GM18868 (cell line): Measurements from ENCODE around the gene PIP5K1C.

Experiments used
- ATAC-seq: cut with Tn5 transposase; IDR thresholded peaks from one replicate; pipeline ENCODE4 v1.9.1; 2021; ENCODE audit warnings: mild to moderate bottlenecking, moderate library complexity; ENCODE audit not compliant: unreplicated experiment

The PIP5K1C gene

DNA sequence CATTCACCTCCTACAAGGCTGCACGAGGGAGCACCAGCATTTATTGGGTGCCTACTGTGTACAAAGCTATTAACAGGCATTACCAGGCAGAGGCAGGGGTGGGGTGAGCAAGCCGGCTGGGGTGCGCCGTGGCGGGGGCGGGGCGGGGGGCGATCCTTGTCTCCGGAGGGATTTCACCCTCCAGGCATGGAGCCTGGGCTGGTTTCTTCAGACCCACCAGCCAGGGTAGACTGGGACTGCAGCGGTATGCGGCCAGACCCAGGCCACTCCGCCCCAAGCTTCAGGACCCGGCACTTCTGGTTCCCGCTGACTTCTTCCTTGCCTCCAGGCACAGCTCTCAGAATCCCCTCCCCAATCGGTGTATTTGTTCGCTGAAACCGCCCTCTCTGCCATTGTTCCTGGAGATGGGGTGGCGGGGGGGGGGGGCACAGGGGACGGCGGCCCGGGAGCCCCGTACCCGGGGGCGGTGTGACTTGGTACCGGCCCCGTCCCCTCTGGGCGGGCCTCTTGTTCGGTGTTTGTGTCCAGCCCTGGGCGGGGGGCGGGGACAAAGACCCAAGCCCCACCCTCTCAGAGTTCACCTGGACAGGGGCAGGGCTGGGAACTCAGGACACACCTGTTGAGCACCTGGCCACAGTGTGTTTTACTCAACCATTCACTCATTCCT, 22.3 kb upstream of the PIP5K1C start:
- no peak for ATAC-seq

DNA sequence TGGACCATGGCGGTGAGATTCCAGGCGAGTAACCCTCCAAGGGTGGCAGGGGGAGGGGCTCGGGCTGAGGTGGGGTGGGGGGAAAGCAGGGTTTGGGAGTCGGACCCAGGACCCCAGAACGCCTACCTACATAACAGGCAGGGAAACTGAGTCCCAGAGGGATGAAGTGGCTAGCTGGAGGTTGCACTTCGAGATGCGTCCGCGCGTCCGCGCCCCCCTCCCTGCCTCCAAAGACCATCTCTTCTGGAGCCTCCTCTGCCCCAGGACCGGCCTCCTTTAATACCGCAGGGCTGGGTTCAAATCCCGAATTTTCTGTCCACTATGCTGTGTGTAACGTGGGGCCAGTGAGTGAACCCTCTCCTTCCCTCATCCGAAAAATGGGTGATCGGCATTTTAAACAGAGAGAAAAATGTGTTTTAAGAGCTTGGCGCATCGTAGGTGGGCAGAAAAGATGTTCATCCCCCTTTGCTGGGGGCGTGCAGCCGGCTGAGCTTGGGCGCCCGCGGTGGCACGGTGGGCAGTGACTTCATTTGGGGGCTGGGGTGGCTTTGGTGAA, 21.7 kb upstream of the PIP5K1C start:
- ATAC-seq = no peak

DNA sequence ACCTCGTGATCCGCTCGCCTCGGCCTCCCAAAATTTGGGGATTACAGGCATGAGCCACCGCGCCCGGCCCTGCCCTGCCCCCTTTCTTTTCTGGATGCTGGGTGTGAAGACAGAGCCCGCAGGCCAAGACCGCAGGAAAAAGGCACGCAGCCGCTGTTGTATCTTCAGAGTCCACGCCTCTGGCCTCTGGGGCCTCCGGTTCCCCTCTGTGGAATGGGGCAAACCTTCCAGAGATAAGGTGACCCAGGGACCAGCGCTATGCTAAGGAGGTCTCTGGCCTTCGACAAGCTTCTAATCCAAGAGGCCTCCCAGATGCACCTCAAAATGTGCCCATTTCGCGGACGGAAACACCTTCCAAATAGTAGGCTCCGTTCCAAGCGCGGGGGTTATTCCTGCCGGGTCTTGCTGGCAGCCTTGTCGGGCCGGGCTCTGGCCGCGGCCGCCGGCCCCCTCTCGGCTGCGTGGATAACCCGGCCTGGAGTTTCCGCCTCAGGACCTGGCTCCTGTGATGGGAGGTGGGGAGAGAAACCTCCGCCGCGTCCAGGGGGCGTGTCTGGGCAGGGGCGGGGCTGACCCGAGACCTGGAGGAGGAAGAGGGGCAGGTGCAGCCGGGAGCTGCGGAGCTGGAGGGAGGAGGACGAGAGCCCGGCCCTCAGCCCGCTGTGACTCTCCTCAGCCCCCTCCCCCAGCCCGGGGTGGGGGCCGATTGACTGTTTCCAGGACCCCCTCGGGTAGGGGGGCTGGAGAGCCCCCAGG, 21.0 kb upstream of the PIP5K1C start:
- no peak for ATAC-seq

DNA sequence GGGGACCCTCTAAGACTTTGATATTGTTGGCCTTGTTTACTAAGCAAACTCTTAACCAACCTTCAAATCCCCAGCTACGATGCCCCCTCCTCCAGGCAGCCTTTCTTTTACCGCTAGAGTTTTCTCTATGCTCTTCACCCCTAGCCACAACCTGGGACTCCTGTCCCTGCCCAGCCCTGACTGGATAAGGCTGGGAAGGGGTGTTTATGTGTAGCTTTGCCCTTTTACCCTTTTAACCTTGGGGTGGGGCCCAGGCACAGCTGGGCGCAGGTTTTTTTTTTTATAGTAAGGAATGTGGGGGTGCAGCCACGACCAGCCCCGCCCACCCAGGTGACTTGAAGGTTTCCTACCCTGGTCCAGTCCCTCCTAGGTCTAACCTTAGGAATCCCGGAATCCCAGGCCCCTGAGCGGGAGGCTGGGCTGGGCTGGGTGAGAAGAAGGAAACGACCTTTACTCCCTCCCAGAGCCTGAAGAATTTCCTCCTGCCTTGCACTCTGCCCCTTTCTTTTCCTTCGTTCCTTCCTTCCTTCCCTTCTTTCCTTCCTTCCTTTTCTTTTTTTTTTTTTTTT, 20.2 kb upstream of the PIP5K1C start:
- ATAC-seq = no peak

DNA sequence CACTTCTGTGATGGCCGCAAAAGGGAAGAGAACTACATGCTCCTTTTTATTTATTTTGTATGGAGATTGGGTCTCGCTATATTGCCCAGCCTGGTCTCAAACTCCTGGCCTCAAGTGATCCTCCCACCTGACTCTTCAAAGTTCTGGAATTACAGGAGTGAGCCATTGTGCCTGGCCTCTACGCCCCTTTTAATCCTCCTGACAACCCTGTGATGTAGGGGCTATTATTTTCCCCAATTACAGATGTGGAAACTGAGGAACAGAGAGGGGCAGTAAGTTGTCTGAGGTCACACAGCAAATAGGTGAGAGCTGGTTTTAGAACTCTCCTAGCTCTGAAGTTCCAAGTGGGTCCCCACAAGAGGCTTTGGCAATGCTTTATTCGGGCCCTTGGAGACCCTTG, 19.6 kb upstream of the PIP5K1C start:
- ATAC-seq = no peak

DNA sequence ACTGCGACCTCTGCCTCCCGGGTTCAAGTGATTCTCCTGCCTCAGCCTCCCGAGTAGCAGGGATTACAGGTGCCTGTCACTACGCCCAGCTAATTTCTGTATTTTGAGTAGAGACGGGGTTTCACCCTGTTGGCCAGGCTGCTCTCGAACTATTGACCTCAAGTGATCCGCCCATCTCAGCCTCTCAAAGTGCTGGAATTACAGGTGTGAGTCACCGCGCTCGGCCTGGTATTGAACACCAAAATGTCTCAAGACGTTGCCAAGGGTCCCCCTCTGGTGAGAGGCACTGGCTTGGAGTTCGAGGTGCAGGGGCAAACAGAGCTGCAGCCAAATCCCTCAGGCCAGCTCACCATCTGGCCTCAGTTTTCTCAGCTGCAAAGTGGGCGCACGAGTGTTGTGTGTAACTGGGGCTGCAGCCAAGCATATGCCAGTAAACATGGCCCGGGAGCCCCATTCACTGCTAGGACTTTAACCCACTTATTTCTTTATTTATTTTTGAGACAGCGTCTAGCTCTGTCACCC, 15.9 kb upstream of the PIP5K1C start:
- ATAC-seq = no peak

DNA sequence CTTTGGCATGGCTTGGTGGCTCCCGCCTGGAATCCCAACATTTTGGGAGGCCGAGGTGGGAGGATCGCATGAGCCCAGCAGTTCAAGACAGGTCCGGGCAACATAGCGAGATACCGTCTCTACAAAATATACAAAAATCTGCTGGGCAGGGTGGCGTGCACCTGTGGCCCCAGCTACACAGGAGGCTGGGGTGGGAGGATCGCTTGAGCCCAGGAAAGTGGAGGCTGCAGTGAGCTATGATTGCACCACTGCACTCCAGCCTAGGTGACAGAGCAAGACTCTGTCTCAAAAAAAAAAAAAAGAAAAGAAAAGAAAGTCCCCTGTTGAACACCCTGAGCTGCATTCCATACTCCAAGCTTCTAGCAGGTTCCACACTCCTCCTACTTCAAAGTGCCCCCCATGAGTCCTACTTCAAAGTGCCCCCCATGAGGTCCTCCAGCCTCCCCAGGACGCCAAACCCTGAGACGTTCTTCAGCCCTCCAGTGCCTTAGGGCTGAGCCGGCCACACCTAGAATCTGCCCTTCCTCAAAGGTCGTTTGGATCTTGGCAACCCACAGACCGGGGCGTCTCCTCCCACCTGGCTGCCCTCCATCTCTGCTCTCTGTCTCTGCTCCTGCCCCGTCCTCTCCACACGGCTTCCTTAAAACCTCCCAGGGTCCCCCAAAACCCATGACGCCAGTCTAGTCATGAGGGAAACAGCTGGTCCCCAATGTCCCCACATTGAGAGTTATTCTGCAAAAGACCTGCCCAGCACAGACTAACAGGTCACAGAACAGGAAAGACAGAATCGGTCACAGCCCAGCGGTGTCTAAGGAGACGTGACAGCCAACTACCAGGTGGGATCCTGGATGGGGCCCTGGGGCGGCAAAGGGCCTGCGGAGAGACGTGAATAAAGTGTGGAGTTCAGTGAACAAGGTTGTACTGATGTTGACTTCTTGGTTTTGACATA, 12.7 kb upstream of the PIP5K1C start:
- no peak for ATAC-seq

DNA sequence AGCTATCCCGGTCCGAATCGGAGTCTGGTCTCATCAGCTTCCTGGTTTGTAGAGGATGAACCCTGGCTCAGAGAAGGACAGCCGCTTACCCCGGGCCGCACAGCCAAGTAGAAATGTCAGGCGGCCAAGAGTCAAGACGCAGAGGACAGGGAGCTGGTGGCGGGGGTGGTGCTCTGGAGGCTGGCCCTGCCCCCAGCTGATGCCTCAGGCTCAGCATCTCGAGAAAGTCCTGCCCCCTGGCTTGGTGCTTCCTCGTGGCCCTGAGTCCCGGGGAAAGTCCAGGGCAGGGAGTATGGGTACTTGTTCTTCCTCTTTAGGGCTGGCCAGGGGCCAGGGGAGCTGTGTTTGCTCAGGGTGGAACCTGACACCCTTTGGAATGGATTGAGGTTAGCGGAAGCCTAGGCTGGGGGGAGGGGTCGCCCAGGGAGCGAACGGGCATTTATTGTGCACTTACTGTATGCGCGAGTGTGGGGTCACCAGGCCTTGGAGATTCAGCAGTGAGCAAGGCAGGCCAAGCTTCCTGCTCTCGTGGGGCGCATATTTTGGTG, 10.1 kb upstream of the PIP5K1C start:
- ATAC-seq = no peak

DNA sequence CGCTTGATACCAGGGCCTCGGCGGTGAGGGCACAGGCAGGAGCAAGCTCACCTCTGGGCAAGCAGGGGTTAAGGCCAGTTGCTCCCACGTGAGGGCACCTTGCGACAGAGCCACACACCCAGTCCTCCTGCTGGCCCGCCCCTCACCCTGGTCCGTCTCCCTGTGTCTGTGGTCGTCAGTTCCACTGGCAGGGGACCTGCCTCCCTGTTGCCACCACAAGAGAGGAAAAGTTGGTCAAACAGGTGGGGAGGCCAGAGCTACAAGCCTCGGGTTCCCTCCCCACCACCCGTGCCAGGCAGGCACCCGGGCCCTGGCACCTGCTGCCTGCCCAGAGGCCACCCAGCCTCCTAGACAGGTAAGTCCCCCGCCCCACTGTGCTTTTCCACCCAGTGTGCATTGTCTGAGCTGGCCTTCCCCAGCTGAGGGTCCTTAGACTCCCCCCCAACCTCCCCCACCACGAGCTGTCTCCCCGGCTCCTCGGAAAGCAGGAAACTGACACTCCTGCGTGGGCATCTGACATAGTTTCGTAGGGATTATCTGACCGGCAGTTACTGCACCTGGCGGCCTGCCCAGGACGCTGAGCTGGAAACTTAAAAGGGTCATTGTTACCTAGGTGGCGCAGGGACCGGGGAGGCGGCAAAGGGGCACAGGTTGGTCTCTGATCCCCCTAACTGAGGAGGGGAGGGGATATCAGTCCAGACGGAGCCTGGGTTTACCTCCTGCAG, 8.1 kb upstream of the PIP5K1C start, which contains the start of gene TJP3:
TSS of gene TJP3 (plus strand) at position 178 of the 725 bp plus-strand sequence. CDS start 20,049 bp downstream, outside the sequence.
- no peak for ATAC-seq

DNA sequence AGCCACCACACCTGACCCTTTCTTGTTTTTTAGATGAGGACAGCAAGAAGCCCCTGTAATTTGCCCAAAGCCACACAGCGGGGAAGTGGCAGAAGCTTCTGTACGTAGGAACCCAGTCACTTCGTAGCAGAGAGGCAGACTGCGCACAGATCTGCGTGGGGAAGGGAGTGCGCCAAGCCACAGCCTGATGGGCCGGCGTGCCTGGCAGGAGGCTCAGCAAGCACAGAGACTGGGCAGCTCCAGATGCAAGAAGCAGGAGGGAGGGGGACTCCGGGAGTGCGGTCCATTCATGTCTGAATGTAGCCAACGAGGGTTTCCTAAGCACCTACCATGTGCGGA, 7.6 kb upstream of the PIP5K1C start:
- ATAC-seq = no peak

DNA sequence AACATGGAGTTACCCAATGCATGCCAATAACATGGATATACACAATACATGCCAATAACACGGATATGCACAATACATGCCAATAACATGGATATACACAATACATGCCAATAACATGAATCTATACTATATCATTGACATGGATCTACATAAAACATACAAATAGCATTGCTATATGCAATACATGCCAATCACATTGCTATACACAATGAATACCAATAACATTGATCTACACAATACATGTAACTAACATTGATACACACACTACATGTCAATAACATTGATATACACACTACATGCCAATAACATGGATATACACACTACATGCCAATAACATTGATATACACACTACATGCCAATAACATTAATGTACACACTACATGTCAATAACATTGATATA, 932 bp upstream of the PIP5K1C start:
- no peak for ATAC-seq

DNA sequence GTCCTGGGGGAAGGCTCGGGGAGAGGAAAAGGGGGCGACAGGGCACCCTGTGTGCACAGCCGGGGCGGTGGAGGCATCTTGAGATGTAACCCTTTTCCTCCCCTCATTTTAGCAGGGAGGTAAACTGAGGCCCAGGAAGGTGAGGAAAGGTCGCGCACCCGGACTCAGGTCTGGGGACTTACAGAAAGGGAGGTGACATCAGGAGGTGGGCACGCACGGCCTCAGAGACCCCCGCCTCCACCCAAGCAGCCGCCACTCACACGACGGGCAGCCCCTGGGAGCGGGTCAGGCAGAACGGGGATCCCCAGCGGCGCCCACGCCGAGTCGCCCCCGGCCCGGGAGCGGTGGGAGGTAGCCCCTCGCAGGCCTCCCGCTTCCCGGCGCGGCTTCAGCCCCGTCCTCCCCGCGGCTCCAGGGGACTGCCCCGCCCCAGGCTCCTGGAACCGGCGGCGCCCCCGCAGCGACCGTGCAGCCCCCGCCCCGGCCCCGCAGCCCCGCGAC, 477 bp downstream of the PIP5K1C start:
- ATAC-seq = peak; percentile 14

DNA sequence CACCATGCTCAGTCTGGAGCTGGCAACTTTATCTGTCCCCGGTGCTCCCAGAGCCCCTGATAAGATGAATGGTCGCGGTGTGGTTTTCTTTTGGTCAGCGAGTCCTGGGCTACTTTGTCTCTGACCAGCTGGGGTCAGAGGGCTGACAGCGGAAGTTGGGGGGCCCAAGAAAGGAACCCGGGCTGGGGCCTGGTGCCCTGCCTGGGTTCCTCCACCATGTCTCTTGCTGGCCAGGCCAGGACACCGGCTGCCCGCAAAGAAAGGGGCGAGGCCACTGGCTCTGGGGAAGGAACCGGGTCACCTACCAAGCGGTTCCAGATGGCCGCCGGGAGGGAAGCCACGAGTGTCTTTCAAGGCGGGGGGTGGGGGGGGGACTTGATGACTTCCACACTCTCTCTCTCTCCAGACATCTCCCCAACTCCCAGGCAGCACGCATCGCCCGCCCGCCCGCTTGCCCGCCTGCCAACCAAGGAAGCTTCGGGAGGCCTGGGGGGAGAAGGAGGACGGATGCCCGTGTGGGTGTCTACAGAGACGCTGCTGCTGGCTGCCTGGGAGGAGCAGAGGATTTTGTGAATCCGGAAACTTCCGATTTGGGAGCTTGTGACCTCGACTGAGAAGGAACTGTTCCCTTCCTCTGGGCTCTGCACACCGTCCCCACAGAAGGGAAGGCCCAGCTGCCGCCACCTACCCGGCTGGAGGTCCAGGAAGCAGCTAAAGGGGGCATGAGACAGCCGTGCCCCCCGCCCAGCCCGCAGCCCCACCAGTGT, 1.1 kb downstream of the PIP5K1C start:
- ATAC-seq = no peak

DNA sequence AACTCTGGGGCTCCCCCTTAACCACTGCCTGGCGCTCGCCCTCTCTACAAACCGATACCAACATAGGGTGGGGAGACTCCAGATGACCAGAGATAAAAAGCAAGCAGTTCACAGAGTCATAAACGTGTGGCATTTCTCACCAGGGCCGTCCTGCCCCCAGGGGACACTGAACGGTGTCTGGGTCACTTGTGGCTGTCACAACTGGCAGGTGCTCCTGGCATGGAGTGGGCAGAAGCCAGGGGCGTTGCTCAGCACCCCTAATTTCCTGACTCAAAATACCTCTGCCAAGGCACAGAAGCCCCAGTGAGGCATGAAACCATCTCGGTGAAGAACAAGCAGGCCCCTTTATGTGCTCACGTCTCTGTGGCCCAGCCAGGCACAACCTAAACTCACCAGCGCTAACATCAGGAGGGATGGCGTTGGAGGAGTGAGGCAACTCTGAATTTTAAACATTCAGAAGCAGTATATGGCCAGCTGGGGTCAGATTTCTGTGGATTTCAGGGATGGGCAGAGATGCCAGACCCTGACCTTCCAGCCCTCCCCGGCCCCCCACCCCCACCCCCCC, 1.8 kb downstream of the PIP5K1C start:
- ATAC-seq = no peak

DNA sequence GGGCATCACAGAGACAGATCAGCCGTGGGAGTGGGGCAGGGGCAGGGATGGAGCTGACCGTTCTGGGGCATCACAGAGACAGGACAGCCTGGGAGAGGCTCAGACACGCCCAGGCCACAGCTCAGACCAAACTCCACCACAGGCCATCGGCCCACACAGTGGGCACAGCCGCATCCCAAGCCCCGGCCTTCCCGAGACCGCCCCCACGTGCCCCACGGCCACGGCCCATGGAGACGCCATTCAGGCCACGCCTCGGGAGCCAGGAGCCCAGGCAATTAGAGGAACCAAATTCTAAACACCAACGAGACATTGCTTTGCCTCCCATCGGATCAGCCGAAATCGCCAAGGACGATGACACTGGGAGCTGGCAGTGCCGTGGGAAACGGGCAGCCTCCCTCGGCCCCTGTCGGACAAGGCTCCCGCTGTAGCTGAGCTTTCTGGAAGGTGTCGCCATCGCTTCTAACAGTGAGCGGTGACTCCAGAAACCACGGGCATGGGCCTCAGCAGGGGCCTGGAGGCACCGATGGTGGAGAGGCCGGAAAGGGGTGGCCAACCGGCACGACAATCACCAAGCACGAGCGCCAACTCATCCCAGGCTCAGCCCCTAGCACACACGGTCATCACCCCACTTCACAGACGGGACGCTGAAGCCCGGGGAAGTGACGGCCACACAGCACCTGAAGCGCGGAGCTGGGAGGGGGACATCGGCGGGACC, 2.4 kb downstream of the PIP5K1C start:
- ATAC-seq = no peak

DNA sequence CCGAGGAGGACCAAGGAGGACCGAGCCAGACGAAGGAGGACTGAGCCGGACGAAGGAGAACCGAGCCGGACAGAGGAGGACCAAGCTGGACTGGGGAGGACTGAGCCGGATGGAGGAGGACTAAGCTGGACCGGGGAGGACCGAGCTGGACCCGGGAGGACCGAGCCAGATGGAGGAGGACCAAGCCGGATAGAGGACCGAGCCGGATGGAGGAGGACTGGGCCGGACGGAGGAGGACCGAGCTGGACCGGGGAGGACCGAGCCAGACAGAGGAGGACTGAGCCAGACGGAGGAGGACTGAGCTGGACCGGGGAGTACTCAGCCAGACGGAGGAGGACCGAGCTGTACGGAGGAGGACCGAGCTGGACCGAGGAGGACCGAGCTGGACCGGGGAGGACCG, 3.2 kb downstream of the PIP5K1C start:
- no peak for ATAC-seq

DNA sequence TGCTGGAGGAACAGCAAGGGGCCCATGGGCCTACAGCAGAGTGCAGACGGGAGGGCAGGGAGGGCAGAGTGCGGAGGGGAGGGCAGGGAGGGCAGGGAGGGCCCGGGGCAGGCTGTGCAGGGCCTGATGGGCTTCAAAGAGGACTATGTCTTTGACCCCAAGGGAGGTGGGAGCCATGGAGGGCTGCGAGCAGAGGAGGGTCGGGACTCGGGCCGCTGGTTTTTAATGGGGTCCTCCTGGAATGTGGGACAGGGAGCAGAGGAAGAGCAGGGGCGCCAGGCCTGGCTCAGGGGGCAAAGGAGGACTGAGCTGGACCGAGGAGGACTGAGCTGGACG, 3.6 kb downstream of the PIP5K1C start:
- ATAC-seq = no peak
